ENCODE results near the gene ABTB1. TPM values are rescaled to one million over a fixed set of nuclear protein-coding genes. Genes with fewer than 3 reads are reported as not detected.

The ABTB1 gene
- total RNA-seq, 5 donors from 2014 or later (not counting 1 experiment from before 2014, with no cell fraction given), result 107 to 187 (median 166) TPM

- peaks cover 6 to 17% of the 10 kb centered on the region in 2 donors for H3K27me3 Mint-ChIP-seq
- no peak overlapping the region for H3K27ac ChIP-seq (ENCODE audit: low read length)
- H3K4me3 ChIP-seq (ENCODE audit: control insufficient read depth in 1 of 2, extremely low read depth in 1 of 2, low read length in 1 of 2), result no peak overlapping the region
- ChIA-PET POLR2A (interaction anchor here in 1 of 2 donors (0.6 kb wide), 1 partner anchor 74 kb away, joined by 3 read pairs; no protein-coding TSS in a partner anchor), CTCF (interaction anchor here in 1 of 2 donors (0.6 kb wide), 1 partner anchor 21 kb away, joined by 5 read pairs; no protein-coding TSS in a partner anchor)
- ATAC-seq (replicated peaks in 1 of 4) (no peak), DNase-seq (no peak)
- H3K9me3 Mint-ChIP-seq, result no peaks in the 10 kb centered on the region
- no peaks in the 10 kb centered on the region for H3K4me1 ChIP-seq (ENCODE audit: control insufficient read depth in 1 of 2, extremely low read depth in 1 of 2, insufficient read depth in 2 of 2, low read length in 2 of 2)
- H3K36me3 Mint-ChIP-seq, result no peaks in the 10 kb centered on the region
- no peak overlapping the region for H3K4me3 Mint-ChIP-seq
- peaks cover 0 to 37% of the 10 kb centered on the region in 2 experiments for H3K27me3 ChIP-seq (replicated peaks in 1 of 2; ENCODE audit: control insufficient read depth in 2 of 2, extremely low read depth in 1 of 2, insufficient read depth in 2 of 2, low read length in 1 of 2)
- 85% methylated on average over 4 of the region's 14 CpGs for WGBS (ENCODE audit: insufficient coverage)
- H3K4me1 Mint-ChIP-seq, result no peaks in the 10 kb centered on the region
- H3K27ac Mint-ChIP-seq, result no peak overlapping the region
- H3K36me3 ChIP-seq (ENCODE audit: control insufficient read depth in 2 of 2, extremely low read depth in 1 of 2, insufficient read depth in 1 of 2, low read length in 1 of 2), result no peaks in the 10 kb centered on the region
- no peaks in the 10 kb centered on the region for H3K9me3 ChIP-seq
Observed at GRCh38 chr3:127717357-127718244, 44.8 kb downstream of the ABTB1 start.

GRCh38 chr3:127718245-127718915, 45.6 kb downstream of the ABTB1 start:
- Mint-ChIP-seq H3K4me1 (no peaks in the 10 kb centered on the region), H3K27me3 (peaks cover 6 to 17% of the 10 kb centered on the region in 2 donors), H3K4me3 (no peak overlapping the region), H3K36me3 (no peaks in the 10 kb centered on the region), H3K27ac (no peak overlapping the region), H3K9me3 (no peaks in the 10 kb centered on the region)
- Histone ChIP-seq H3K27me3 (replicated peaks in 1 of 2; ENCODE audit: control insufficient read depth in 2 of 2, extremely low read depth in 1 of 2, insufficient read depth in 2 of 2, low read length in 1 of 2) (peaks cover 0 to 40% of the 10 kb centered on the region in 2 experiments), H3K4me3 (ENCODE audit: control insufficient read depth in 1 of 2, extremely low read depth in 1 of 2, low read length in 1 of 2) (no peak overlapping the region), H3K27ac (ENCODE audit: low read length) (no peak overlapping the region), H3K9me3 (no peaks in the 10 kb centered on the region), H3K4me1 (ENCODE audit: control insufficient read depth in 1 of 2, extremely low read depth in 1 of 2, insufficient read depth in 2 of 2, low read length in 2 of 2) (no peaks in the 10 kb centered on the region), H3K36me3 (ENCODE audit: control insufficient read depth in 2 of 2, extremely low read depth in 1 of 2, insufficient read depth in 1 of 2, low read length in 1 of 2) (no peaks in the 10 kb centered on the region)
- ChIA-PET POLR2A (no interaction called here), CTCF (interaction anchor here in 1 of 2 donors (0.6 kb wide), 1 partner anchor 22 kb away, joined by 5 read pairs; no protein-coding TSS in a partner anchor)
- ATAC-seq (replicated peaks in 1 of 4) (no peak), DNase-seq (no peak)
- WGBS (ENCODE audit: insufficient coverage), result no CpG with 5 or more reads among the region's 7 CpGs

- no peak overlapping the region for H3K27ac Mint-ChIP-seq
- ATAC-seq (replicated peaks in 1 of 4), result no peak
Observed at GRCh38 chr3:127718916-127719290, 46.2 kb downstream of the ABTB1 start.

DNA sequence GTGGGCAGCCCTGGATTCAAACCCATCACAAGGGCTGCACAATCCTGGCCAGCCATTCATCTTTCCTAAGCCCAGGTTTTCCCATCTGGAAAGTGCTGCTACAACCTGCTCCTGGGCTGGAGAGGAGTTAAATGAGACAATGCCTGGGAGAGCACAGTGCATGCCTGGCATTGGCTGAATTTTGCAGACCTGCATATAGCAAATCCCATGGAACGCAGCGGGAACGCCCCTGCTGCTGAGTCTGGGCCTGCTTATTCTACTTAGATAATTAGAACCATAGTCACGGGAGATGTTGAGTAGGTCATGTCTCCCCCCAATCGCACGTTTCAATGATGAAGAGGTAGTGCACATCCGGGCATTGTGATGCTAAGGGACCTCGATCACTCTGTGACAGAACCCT, 46.6 kb downstream of the ABTB1 start:
- Mint-ChIP-seq H3K27me3 (peaks cover 14 to 21% of the 10 kb centered on the region in 2 donors), H3K4me3 (no peak overlapping the region), H3K9me3 (no peaks in the 10 kb centered on the region), H3K36me3 (no peaks in the 10 kb centered on the region), H3K27ac (no peak overlapping the region), H3K4me1 (no peaks in the 10 kb centered on the region)
- Histone ChIP-seq H3K27ac (ENCODE audit: low read length) (no peak overlapping the region), H3K4me3 (ENCODE audit: control insufficient read depth in 1 of 2, extremely low read depth in 1 of 2, low read length in 1 of 2) (no peak overlapping the region), H3K9me3 (no peaks in the 10 kb centered on the region), H3K36me3 (ENCODE audit: control insufficient read depth in 2 of 2, extremely low read depth in 1 of 2, insufficient read depth in 1 of 2, low read length in 1 of 2) (no peaks in the 10 kb centered on the region), H3K27me3 (replicated peaks in 1 of 2; ENCODE audit: control insufficient read depth in 2 of 2, extremely low read depth in 1 of 2, insufficient read depth in 2 of 2, low read length in 1 of 2) (peaks cover 0 to 37% of the 10 kb centered on the region in 2 experiments), H3K4me1 (ENCODE audit: control insufficient read depth in 1 of 2, extremely low read depth in 1 of 2, insufficient read depth in 2 of 2, low read length in 2 of 2) (no peaks in the 10 kb centered on the region)
- ATAC-seq (replicated peaks in 1 of 4) (no peak), DNase-seq (no peak)
- 76% methylated on average over 5 of the region's 8 CpGs for WGBS (ENCODE audit: insufficient coverage)
- POLR2A ChIA-PET, result no interaction called here
- CTCF ChIA-PET, result no interaction called here

More at GRCh38 chr3:127718916-127719290, 46.2 kb downstream of the ABTB1 start:
- Histone ChIP-seq H3K9me3 (no peaks in the 10 kb centered on the region), H3K27ac (ENCODE audit: low read length) (no peak overlapping the region), H3K4me3 (ENCODE audit: control insufficient read depth in 1 of 2, extremely low read depth in 1 of 2, low read length in 1 of 2) (no peak overlapping the region), H3K4me1 (ENCODE audit: control insufficient read depth in 1 of 2, extremely low read depth in 1 of 2, insufficient read depth in 2 of 2, low read length in 2 of 2) (no peaks in the 10 kb centered on the region), H3K36me3 (ENCODE audit: control insufficient read depth in 2 of 2, extremely low read depth in 1 of 2, insufficient read depth in 1 of 2, low read length in 1 of 2) (no peaks in the 10 kb centered on the region), H3K27me3 (replicated peaks in 1 of 2; ENCODE audit: control insufficient read depth in 2 of 2, extremely low read depth in 1 of 2, insufficient read depth in 2 of 2, low read length in 1 of 2) (peaks cover 0 to 40% of the 10 kb centered on the region in 2 experiments)
- no peaks in the 10 kb centered on the region for H3K9me3 Mint-ChIP-seq
- ChIA-PET CTCF (no interaction called here), POLR2A (no interaction called here)
- no peak overlapping the region for H3K4me3 Mint-ChIP-seq
- no peak for DNase-seq
- WGBS (ENCODE audit: insufficient coverage), result 74% methylated on average over 3 of the region's 3 CpGs
- H3K27me3 Mint-ChIP-seq, result peaks cover 10 to 21% of the 10 kb centered on the region in 2 donors
- no peaks in the 10 kb centered on the region for H3K36me3 Mint-ChIP-seq
- no peaks in the 10 kb centered on the region for H3K4me1 Mint-ChIP-seq

DNA sequence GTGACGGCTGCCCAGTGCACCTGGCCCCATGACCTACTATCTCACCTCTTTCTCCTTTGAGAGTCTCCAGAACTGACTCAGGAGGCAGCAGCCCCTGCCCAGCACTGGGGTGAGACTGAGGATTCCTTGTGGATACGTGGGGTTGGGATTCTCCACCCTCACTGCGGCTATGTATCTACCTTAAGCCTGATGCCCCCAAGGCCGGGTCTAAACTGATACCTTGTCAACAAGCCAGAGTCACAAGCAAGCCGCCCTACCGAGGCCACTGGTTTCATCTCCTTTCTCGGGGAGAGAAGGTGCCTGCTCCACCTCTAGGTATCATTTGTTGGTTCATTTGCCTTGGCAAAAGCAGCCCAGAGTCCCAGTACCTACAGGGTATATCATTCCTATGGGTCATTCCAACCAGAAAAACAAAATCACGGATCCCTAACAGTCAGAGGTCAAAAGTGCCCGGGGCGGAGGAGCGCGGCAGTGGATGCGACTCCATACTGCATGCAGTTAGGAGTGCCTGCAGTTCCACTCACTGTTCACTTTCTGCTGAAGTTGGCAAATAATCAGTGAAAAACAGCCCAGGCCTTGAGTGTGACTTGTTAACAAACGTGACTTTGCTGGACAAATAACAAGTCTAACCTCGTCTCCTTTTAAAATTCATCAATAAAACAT, 47.5 kb downstream of the ABTB1 start:
- H3K9me3 Mint-ChIP-seq, result no peaks in the 10 kb centered on the region
- no peaks in the 10 kb centered on the region for H3K36me3 Mint-ChIP-seq
- peaks cover 14 to 27% of the 10 kb centered on the region in 2 donors for H3K27me3 Mint-ChIP-seq
- H3K4me3 ChIP-seq (ENCODE audit: control insufficient read depth in 1 of 2, extremely low read depth in 1 of 2, low read length in 1 of 2), result no peak overlapping the region
- H3K4me1 ChIP-seq (ENCODE audit: control insufficient read depth in 1 of 2, extremely low read depth in 1 of 2, insufficient read depth in 2 of 2, low read length in 2 of 2), result no peaks in the 10 kb centered on the region
- no peaks in the 10 kb centered on the region for H3K4me1 Mint-ChIP-seq
- H3K27ac ChIP-seq (ENCODE audit: low read length), result no peak overlapping the region
- no peak overlapping the region for H3K27ac Mint-ChIP-seq
- WGBS (ENCODE audit: insufficient coverage), result 98% methylated on average over 10 of the region's 15 CpGs
- peaks cover 0 to 39% of the 10 kb centered on the region in 2 experiments for H3K27me3 ChIP-seq (replicated peaks in 1 of 2; ENCODE audit: control insufficient read depth in 2 of 2, extremely low read depth in 1 of 2, insufficient read depth in 2 of 2, low read length in 1 of 2)
- no peaks in the 10 kb centered on the region for H3K36me3 ChIP-seq (ENCODE audit: control insufficient read depth in 2 of 2, extremely low read depth in 1 of 2, insufficient read depth in 1 of 2, low read length in 1 of 2)
- DNase-seq, result no peak
- POLR2A ChIA-PET, result no interaction called here
- CTCF ChIA-PET, result no interaction called here
- no peaks in the 10 kb centered on the region for H3K9me3 ChIP-seq
- H3K4me3 Mint-ChIP-seq, result no peak overlapping the region
- ATAC-seq (replicated peaks in 1 of 4), result no peak

Data from T-cell (primary cell).